Epidermal melanocyte (primary cell): ENCODE data around the gene STX4.
"Not testable (repeated sequence)": the region's sequence is repeated elsewhere in the genome, so short reads cannot be mapped to it uniquely, and the experiment has no call there.

Experiments
- DNase-seq: peaks from one replicate; pipeline ENCODE4 v3.0.0; 2011; ENCODE audit warnings: low spot score; ENCODE audit not compliant: insufficient read length

Gene STX4

GRCh38 chr16:30998852-30999761 lies 34.3 kb upstream of the STX4 start:
- DNase-seq, result no peak

GRCh38 chr16:31000671-31001382 lies 32.5 kb upstream of the STX4 start:
- DNase-seq, result no peak

GRCh38 chr16:31001507-31002249 lies 31.7 kb upstream of the STX4 start:
- no peak for DNase-seq

GRCh38 chr16:31002250-31002700 lies 31.1 kb upstream of the STX4 start:
- no peak for DNase-seq

- no peak for DNase-seq
Observed at GRCh38 chr16:31002862-31003341, 30.5 kb upstream of the STX4 start.

- no peak for DNase-seq
Observed at GRCh38 chr16:31003744-31004143, 29.6 kb upstream of the STX4 start.

GRCh38 chr16:31004658-31005057 lies 28.7 kb upstream of the STX4 start:
- DNase-seq, result no peak

- DNase-seq, result no peak
Observed at GRCh38 chr16:31005350-31006085, 27.8 kb upstream of the STX4 start.

- no peak for DNase-seq
Observed at GRCh38 chr16:31006086-31006385, 27.3 kb upstream of the STX4 start.

- no peak for DNase-seq
Observed at GRCh38 chr16:31006589-31006988, 26.8 kb upstream of the STX4 start.

GRCh38 chr16:31007684-31008083 lies 25.7 kb upstream of the STX4 start:
- no peak for DNase-seq

GRCh38 chr16:31008149-31008548 lies 25.2 kb upstream of the STX4 start:
- no peak for DNase-seq

GRCh38 chr16:31008551-31008950 lies 24.8 kb upstream of the STX4 start:
- no peak for DNase-seq

GRCh38 chr16:31009120-31009519 lies 24.2 kb upstream of the STX4 start:
- DNase-seq, result no peak

GRCh38 chr16:31009894-31010584 lies 23.3 kb upstream of the STX4 start:
- DNase-seq, result no peak

- DNase-seq, result no peak
Observed at GRCh38 chr16:31010585-31011325, 22.6 kb upstream of the STX4 start, which contains the start of gene STX1B. STX1B (minus strand) TSS chr16:31010638; CDS start chr16:31010396, 242 bp downstream.

GRCh38 chr16:31011815-31012214 lies 21.5 kb upstream of the STX4 start:
- not testable (repeated sequence) for DNase-seq

GRCh38 chr16:31013292-31013691 lies 20.1 kb upstream of the STX4 start:
- DNase-seq, result not testable (repeated sequence)

- DNase-seq, result no peak
Observed at GRCh38 chr16:31016018-31016417, 17.3 kb upstream of the STX4 start.

GRCh38 chr16:31017756-31018155 lies 15.6 kb upstream of the STX4 start:
- DNase-seq, result not testable (repeated sequence)
